Fibroblast of peridontal ligament (primary cell): ENCODE data around the gene HSBP1L1.
A peak's percentile ranks its signal among the peaks of the same experiment; 100 is the strongest.
"Not testable (repeated sequence)": the region's sequence is repeated elsewhere in the genome, so short reads cannot be mapped to it uniquely, and the experiment has no call there.

Experiments used
- DNase-seq: peaks from one replicate; pipeline ENCODE4 v3.0.0-alpha.2; 2010; ENCODE audit errors: extremely low read depth

The HSBP1L1 gene

GRCh38 chr18:79986726-79987125 lies 22.3 kb downstream of the HSBP1L1 start:
- peak; percentile 8 for DNase-seq

- DNase-seq = peak; percentile 21
Measured at GRCh38 chr18:79987566-79987965, 23.1 kb downstream of the HSBP1L1 start.

- peak; percentile 21 for DNase-seq
Measured at GRCh38 chr18:79988071-79988450, 23.6 kb downstream of the HSBP1L1 start.

GRCh38 chr18:79988451-79989194 lies 24.2 kb downstream of the HSBP1L1 start, which contains the start of gene TXNL4A:
Gene TXNL4A, minus strand, starts transcription at chr18:79988563. Its CDS starts 171 bp downstream, at chr18:79988392.
- DNase-seq = peak; percentile 78

- no peak for DNase-seq
Measured at GRCh38 chr18:79989195-79989497, 24.7 kb downstream of the HSBP1L1 start.

GRCh38 chr18:79991494-79991893 lies 27.1 kb downstream of the HSBP1L1 start:
- no peak for DNase-seq

- not testable (repeated sequence) for DNase-seq
Measured at GRCh38 chr18:79999701-80000100, 35.3 kb downstream of the HSBP1L1 start.

- no peak for DNase-seq
Measured at GRCh38 chr18:80000877-80001276, 36.4 kb downstream of the HSBP1L1 start.

- DNase-seq = no peak
Measured at GRCh38 chr18:80002468-80002867, 38.0 kb downstream of the HSBP1L1 start.

- peak; percentile 72 for DNase-seq
Measured at GRCh38 chr18:80004600-80005342, 40.3 kb downstream of the HSBP1L1 start.

GRCh38 chr18:80006724-80007123 lies 42.3 kb downstream of the HSBP1L1 start:
- no peak for DNase-seq

- peak; percentile 96 for DNase-seq
Measured at GRCh38 chr18:80009661-80010550, 45.5 kb downstream of the HSBP1L1 start.

- DNase-seq = no peak
Measured at GRCh38 chr18:80010551-80010906, 46.1 kb downstream of the HSBP1L1 start.

- DNase-seq = not testable (repeated sequence)
Measured at GRCh38 chr18:80011496-80012137, 47.2 kb downstream of the HSBP1L1 start.

GRCh38 chr18:80012714-80013113 lies 48.3 kb downstream of the HSBP1L1 start:
- DNase-seq = no peak
